Measurements from ENCODE around the gene ARHGAP26. TPM values are rescaled to one million over a fixed set of nuclear protein-coding genes. Genes with fewer than 3 reads are reported as not detected.

ARHGAP26 gene
- total RNA-seq, 1 donor from 2014 or later = 8.9 TPM

DNA sequence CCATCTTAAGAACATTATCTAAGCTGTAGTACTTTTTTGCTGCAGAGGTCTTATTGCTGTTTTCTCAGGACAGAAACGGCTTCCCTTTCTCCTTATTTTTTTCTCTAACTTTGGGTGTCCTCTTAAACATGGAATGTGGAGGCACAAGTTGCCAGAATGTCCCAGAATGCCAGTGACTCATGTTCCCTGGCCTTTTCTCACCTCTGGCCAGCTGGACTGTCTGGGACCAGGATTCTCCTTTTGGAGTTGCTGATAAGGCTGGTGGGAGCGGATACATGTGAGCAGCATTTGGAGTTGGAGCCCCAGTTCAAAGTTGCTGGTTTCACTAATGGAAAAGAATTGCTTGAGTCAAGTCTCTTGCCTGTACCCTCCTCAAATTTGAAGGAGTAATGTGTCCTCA lies 112.8 kb downstream of the ARHGAP26 start:
- Mint-ChIP-seq H3K4me1 (peaks cover 3% of the 10 kb centered on the region), H3K9me3 (no peaks in the 10 kb centered on the region), H3K27me3 (ENCODE audit: low read depth) (no peaks in the 10 kb centered on the region), H3K36me3 (no peaks in the 10 kb centered on the region), H3K27ac (no peak overlapping the region), H3K4me3 (no peak overlapping the region)
- no peak for DNase-seq (ENCODE audit: low spot score in 2 of 2, unreplicated experiment in 2 of 2)
- TF ChIP-seq, protein P1, sequence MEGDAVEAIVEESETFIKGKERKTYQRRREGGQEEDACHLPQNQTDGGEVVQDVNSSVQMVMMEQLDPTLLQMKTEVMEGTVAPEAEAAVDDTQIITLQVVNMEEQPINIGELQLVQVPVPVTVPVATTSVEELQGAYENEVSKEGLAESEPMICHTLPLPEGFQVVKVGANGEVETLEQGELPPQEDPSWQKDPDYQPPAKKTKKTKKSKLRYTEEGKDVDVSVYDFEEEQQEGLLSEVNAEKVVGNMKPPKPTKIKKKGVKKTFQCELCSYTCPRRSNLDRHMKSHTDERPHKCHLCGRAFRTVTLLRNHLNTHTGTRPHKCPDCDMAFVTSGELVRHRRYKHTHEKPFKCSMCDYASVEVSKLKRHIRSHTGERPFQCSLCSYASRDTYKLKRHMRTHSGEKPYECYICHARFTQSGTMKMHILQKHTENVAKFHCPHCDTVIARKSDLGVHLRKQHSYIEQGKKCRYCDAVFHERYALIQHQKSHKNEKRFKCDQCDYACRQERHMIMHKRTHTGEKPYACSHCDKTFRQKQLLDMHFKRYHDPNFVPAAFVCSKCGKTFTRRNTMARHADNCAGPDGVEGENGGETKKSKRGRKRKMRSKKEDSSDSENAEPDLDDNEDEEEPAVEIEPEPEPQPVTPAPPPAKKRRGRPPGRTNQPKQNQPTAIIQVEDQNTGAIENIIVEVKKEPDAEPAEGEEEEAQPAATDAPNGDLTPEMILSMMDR (IDR thresholded peaks at IDR 0.05; ENCODE audit: unreplicated experiment) = no peak

DNA sequence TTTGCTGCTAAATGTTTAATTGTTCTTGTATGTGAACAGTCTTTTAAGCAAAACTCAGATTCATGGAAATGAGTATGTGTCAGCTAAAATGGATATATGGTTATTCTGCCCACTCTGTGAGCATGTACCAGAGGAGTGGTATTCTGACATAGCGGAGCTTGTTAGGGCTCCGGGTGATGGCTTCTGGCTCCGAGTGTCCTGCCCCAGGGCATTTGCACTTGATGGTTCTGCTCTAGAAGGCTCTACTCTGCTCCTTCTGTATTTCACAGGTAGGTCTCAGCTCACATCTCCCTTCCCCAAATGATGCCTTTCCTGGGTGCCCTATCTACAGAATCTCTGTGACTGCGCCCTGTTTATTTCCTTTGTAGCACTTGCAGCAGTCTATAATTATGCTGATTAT lies 113.3 kb downstream of the ARHGAP26 start:
- no peak overlapping the region for H3K4me3 Mint-ChIP-seq
- H3K27ac Mint-ChIP-seq = no peak overlapping the region
- H3K36me3 Mint-ChIP-seq = no peaks in the 10 kb centered on the region
- H3K4me1 Mint-ChIP-seq = peaks cover 2% of the 10 kb centered on the region
- no peaks in the 10 kb centered on the region for H3K9me3 Mint-ChIP-seq
- no peak for DNase-seq (ENCODE audit: low spot score in 2 of 2, unreplicated experiment in 2 of 2)
- TF ChIP-seq, protein P1 (IDR thresholded peaks at IDR 0.05; ENCODE audit: unreplicated experiment) = no peak
- H3K27me3 Mint-ChIP-seq (ENCODE audit: low read depth) = no peaks in the 10 kb centered on the region

DNA sequence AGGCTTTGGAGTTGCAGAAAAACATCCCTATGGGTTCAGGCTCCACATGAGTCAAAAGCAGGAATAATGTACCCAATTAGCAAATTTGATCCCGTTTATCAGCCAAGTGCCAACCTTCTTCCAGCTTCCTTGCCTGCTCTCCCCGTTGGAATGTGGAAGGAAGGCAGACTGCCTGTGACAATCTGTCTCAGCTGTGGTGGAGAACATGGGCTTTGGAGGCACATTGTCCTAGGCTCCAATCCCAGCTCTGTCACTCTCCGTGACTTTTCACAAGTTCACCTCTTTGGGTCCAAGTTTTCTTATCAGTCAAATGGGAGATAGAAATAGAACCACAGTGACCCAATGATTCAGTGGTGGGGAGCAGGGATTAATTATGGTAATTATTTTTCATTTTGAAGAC lies 113.9 kb downstream of the ARHGAP26 start:
- no peak for DNase-seq (ENCODE audit: low spot score in 2 of 2, unreplicated experiment in 2 of 2)
- H3K36me3 Mint-ChIP-seq = no peaks in the 10 kb centered on the region
- H3K9me3 Mint-ChIP-seq = no peaks in the 10 kb centered on the region
- H3K4me3 Mint-ChIP-seq = no peak overlapping the region
- peaks cover 2% of the 10 kb centered on the region for H3K4me1 Mint-ChIP-seq
- H3K27ac Mint-ChIP-seq = no peak overlapping the region
- TF ChIP-seq, protein P1 (IDR thresholded peaks at IDR 0.05; ENCODE audit: unreplicated experiment) = no peak
- no peaks in the 10 kb centered on the region for H3K27me3 Mint-ChIP-seq (ENCODE audit: low read depth)

DNA sequence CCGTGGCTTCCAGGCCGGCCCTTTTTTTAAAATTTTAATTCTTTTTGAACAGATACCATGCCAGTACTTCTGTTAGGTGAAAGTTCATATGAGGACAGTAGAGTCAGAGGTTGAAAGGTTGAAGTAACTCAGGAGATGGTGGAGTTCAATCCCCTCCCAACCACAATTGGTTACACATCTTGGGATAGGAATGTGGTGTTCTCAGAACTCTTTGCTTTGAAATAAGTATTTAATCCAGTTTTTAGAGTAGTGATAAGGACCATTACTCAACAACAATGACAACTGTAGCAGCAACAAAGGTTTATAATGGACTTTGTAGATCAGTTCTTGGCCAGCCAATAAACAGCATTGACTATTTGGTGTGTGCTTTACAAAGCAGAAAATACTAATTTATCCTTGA lies 116.0 kb downstream of the ARHGAP26 start:
- peaks cover 2% of the 10 kb centered on the region for H3K4me1 Mint-ChIP-seq
- H3K4me3 Mint-ChIP-seq = no peak overlapping the region
- no peak overlapping the region for H3K27ac Mint-ChIP-seq
- no peak for DNase-seq (ENCODE audit: low spot score in 2 of 2, unreplicated experiment in 2 of 2)
- TF ChIP-seq, protein P1 (IDR thresholded peaks at IDR 0.05; ENCODE audit: unreplicated experiment) = no peak
- H3K36me3 Mint-ChIP-seq = no peaks in the 10 kb centered on the region
- H3K9me3 Mint-ChIP-seq = no peaks in the 10 kb centered on the region
- H3K27me3 Mint-ChIP-seq (ENCODE audit: low read depth) = no peaks in the 10 kb centered on the region

DNA sequence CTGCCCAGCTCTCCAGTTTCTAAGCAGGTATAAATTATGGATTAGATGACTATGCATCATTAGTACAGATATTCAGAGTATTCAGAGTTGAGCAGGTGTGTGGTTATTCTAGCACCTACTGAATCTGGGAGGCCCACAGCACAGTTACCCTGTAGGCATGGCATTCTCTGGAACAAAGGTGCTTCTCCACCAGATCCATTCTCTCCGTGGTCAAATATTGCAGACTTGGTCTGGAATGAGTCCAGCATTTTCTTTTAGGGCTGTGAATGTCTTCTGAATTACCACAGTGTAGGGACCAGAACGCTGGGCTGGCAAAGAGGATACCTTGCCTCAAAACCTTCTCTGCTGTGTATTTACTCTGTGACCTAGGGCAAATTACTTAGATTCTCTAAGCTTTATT lies 116.8 kb downstream of the ARHGAP26 start:
- no peak for DNase-seq (ENCODE audit: low spot score in 2 of 2, unreplicated experiment in 2 of 2)
- Mint-ChIP-seq H3K27me3 (ENCODE audit: low read depth) (no peaks in the 10 kb centered on the region), H3K36me3 (no peaks in the 10 kb centered on the region), H3K9me3 (no peaks in the 10 kb centered on the region), H3K4me1 (peaks cover 2% of the 10 kb centered on the region), H3K27ac (no peak overlapping the region), H3K4me3 (no peak overlapping the region)
- TF ChIP-seq, protein P1 (IDR thresholded peaks at IDR 0.05; ENCODE audit: unreplicated experiment) = no peak

DNA sequence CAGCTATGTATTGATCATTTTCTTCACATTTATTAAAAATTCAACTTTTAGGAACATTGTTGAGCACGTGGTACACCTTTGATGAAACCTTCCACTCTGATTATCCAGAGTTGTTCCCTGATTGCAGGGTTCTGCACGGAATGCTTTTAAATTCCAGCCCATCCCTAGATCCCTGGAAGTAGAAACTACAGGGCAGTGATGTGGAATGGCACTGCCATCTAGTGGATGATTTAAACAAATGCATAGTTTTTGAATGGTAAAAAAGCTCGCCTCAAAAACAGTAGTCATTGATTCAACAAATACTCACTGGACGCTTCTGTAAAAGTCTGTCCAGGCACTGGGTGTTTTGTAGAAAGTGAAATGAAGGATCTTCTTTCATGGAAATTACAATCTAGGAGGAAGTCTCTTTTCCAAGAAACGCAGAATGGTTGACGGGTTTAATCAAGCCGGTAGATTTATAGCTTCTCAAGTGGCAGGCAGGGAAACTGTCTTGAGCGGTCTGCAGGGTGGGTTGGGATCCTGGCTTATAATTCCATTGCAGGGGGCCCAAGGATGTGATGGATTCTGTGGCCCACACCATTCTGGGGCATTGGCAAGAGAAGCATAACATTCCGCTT lies 118.4 kb downstream of the ARHGAP26 start:
- no peaks in the 10 kb centered on the region for H3K27me3 Mint-ChIP-seq (ENCODE audit: low read depth)
- H3K4me1 Mint-ChIP-seq = peaks cover 2% of the 10 kb centered on the region
- no peaks in the 10 kb centered on the region for H3K36me3 Mint-ChIP-seq
- H3K9me3 Mint-ChIP-seq = no peaks in the 10 kb centered on the region
- H3K27ac Mint-ChIP-seq = no peak overlapping the region
- no peak overlapping the region for H3K4me3 Mint-ChIP-seq
- TF ChIP-seq, protein P1 (IDR thresholded peaks at IDR 0.05; ENCODE audit: unreplicated experiment) = peak; percentile 79
- no peak for DNase-seq (ENCODE audit: low spot score in 2 of 2, unreplicated experiment in 2 of 2)

Measured in mesothelial cell of epicardium (in vitro differentiated cells).